GM12891 (cell line): Measurements from ENCODE around the gene TAF11L14.
"Not testable (repeated sequence)": the region's sequence is repeated elsewhere in the genome, so short reads cannot be mapped to it uniquely, and the experiment has no call there.

ENCODE experiments used
- POLR2A ChIP-seq: IDR thresholded peaks from 2 replicates; pipeline ENCODE4 v1.6.1; 2011; ENCODE audit warnings: low read depth, low read length, control low read depth
- POLR2AphosphoS5 ChIP-seq: IDR thresholded peaks from 2 replicates; pipeline ENCODE4 v1.6.1; 2011; ENCODE audit warnings: low read depth, low read length, control low read depth
- POU2F2 ChIP-seq: IDR thresholded peaks from 2 replicates; pipeline ENCODE4 v1.6.1; 2011; ENCODE audit warnings: low read depth, mild to moderate bottlenecking, control low read depth, low read length, moderate library complexity
- SPI1 ChIP-seq: IDR thresholded peaks from 2 replicates; pipeline ENCODE4 v1.6.1; 2011; ENCODE audit warnings: low read depth, low read length, control low read depth
- TAF1 ChIP-seq: IDR thresholded peaks from 2 replicates; pipeline ENCODE4 v1.6.1; 2011; ENCODE audit warnings: low read depth, low read length, control low read depth

GRCh38 chr5:17649232-17649631 lies 15.0 kb downstream of the TAF11L14 start:
- TF ChIP-seq POLR2AphosphoS5, POLR2A, TAF1, POU2F2, SPI1: not testable (repeated sequence)
